Endothelial cell of umbilical vein (primary cell): ENCODE measurements around the gene LRRC23. TPM values are rescaled to one million over a fixed set of nuclear protein-coding genes. Genes with fewer than 3 reads are reported as not detected.
A peak's percentile ranks its signal among the peaks of the same experiment; 100 is the strongest.

Source experiments
- BruUV-seq: library from RNA; stranded (reverse); fragments of 400-500 nt; replicated peaks from 2 replicates; lab custom pipeline; 2021; lab: Mats Ljungman, UMichigan
- CTCF ChIA-PET: fragments of 300-600, 350-600 bp; sonication (Branson Sonifier 250); formaldehyde crosslinking; loops from one replicate; lab custom pipeline; 2021; ENCODE audit warnings: antibody characterized with exemption, inconsistent platforms; lab: Charles Lee
- POLR2A ChIA-PET: fragments of 300-600, 350-600 bp; sonication (Branson Sonifier 250); formaldehyde crosslinking; loops from one replicate; lab custom pipeline; 2021; ENCODE audit warnings: antibody characterized with exemption, inconsistent platforms; lab: Charles Lee
- DNase-seq: peaks from one replicate; pipeline ENCODE4 v3.0.0-alpha.2; 2011; ENCODE audit warnings: low read depth, low spot score
- FAIRE-seq: peaks from 2 replicates; lab custom pipeline; 2011; peaks lifted over from hg19 to GRCh38; lab: Jason Lieb, UNC
- H2AFZ ChIP-seq: 2 replicates; pipeline ENCODE4 v1.6.0; 2012; ENCODE audit warnings: low read depth, low read length, control low read depth, inconsistent platforms
- H3K27ac ChIP-seq: 2 replicates; pipeline ENCODE4 v1.5.1; 2011; ENCODE audit warnings: low read depth, mild to moderate bottlenecking, control low read depth, low read length, moderate library complexity; ENCODE audit not compliant: insufficient read depth
- H3K27me3 ChIP-seq, 2 experiments: 2 replicates each; pipeline versions ENCODE4 v1.6.0 to v1.6.1; 2011; ENCODE audit warnings: low read length in 2 of 2, mixed read lengths in 1 of 2; ENCODE audit not compliant: control insufficient read depth in 2 of 2, insufficient read depth in 2 of 2
- H3K36me3 ChIP-seq, 2 experiments: 2 replicates in 1 of 2; 3 replicates in 1 of 2; pipeline ENCODE4 v1.5.1; 2011; ENCODE audit warnings: low read length in 2 of 2, mild to moderate bottlenecking in 1 of 2, moderate library complexity in 1 of 2; ENCODE audit not compliant: control insufficient read depth in 2 of 2, insufficient read depth in 2 of 2; ENCODE audit errors: extremely low read depth in 1 of 2
- H3K4me1 ChIP-seq: 3 replicates; pipeline ENCODE4 v1.5.1; 2011; ENCODE audit warnings: mild to moderate bottlenecking, low read length; ENCODE audit not compliant: control insufficient read depth, insufficient read depth; ENCODE audit errors: extremely low read depth
- H3K4me2 ChIP-seq: 2 replicates; pipeline ENCODE4 v1.6.1; 2011; ENCODE audit warnings: low read length, control low read depth, mixed read lengths; ENCODE audit not compliant: insufficient read depth
- H3K4me3 ChIP-seq, 3 experiments: fragments of 200-600 bp in 1 of 3; sonication (generic), shearing (Covaris generic) in 1 of 3; replicated peaks in 1 of 3; 2 replicates each; pipeline ENCODE4 v1.5.1; 2011 to 2016; ENCODE audit warnings: control low read depth in 3 of 3, low read length in 3 of 3, mild to moderate bottlenecking in 2 of 3, inconsistent platforms in 1 of 3, low read depth in 1 of 3, moderate library complexity in 1 of 3; ENCODE audit not compliant: insufficient read depth in 1 of 3
- H3K79me2 ChIP-seq: 2 replicates; pipeline ENCODE4 v1.6.0; 2012; ENCODE audit warnings: low read length, inconsistent platforms; ENCODE audit not compliant: control insufficient read depth, insufficient read depth
- H3K9ac ChIP-seq: replicated peaks from 2 replicates; pipeline ENCODE3; 2011; ENCODE audit warnings: low read length, control low read depth; ENCODE audit not compliant: insufficient read depth; ENCODE audit errors: extremely low read depth
- H3K9me1 ChIP-seq: replicated peaks from 3 replicates; pipeline ENCODE4 v1.6.0; 2011; ENCODE audit warnings: mild to moderate bottlenecking, low read length; ENCODE audit not compliant: control insufficient read depth, insufficient read depth; ENCODE audit errors: extremely low read depth
- H3K9me3 ChIP-seq: replicated peaks from 2 replicates; pipeline ENCODE4 v1.5.1; 2012; ENCODE audit warnings: low read length, inconsistent platforms; ENCODE audit not compliant: control insufficient read depth, insufficient read depth
- H4K20me1 ChIP-seq: replicated peaks from 2 replicates; pipeline ENCODE3; 2011; ENCODE audit warnings: mild to moderate bottlenecking, low read length; ENCODE audit not compliant: control insufficient read depth, insufficient read depth; ENCODE audit errors: extremely low read depth
- EZH2 ChIP-seq: IDR thresholded peaks from 2 replicates; pipeline ENCODE4 v1.6.1; 2012; ENCODE audit warnings: borderline replicate concordance, low read depth, mild to moderate bottlenecking, moderate library complexity, low read length, inconsistent platforms; ENCODE audit not compliant: severe bottlenecking
- FOS ChIP-seq: IDR thresholded peaks from 2 replicates; pipeline ENCODE4 v1.6.1; 2011; ENCODE audit warnings: mild to moderate bottlenecking, low read length, moderate library complexity, borderline replicate concordance; ENCODE audit not compliant: insufficient read depth
- GATA2 ChIP-seq: IDR thresholded peaks from 2 replicates; pipeline ENCODE4 v1.7.0; 2011; ENCODE audit warnings: low read depth, mild to moderate bottlenecking, moderate library complexity, mixed read lengths, low read length; ENCODE audit not compliant: insufficient read length, insufficient read depth
- JUN ChIP-seq: IDR thresholded peaks from 2 replicates; pipeline ENCODE4 v1.6.1; 2011; ENCODE audit warnings: borderline replicate concordance, low read depth; ENCODE audit not compliant: insufficient read length, insufficient read depth
- MYC ChIP-seq: IDR thresholded peaks from one replicate; pipeline ENCODE4 v1.6.1; 2011; ENCODE audit warnings: mild to moderate bottlenecking, low read depth, low read length
- POLR2A ChIP-seq: IDR thresholded peaks from 2 replicates; pipeline ENCODE4 v1.6.1; 2012; ENCODE audit warnings: low read depth, mild to moderate bottlenecking, control low read depth, low read length
- POLR2AphosphoS5 ChIP-seq: IDR thresholded peaks from 2 replicates; pipeline ENCODE4 v1.6.1; 2012; ENCODE audit warnings: low read depth, mild to moderate bottlenecking, control low read depth, low read length, moderate library complexity; ENCODE audit not compliant: insufficient read depth
- dilution Hi-C: fragments of 300-500 bp; cut with MboI; formaldehyde crosslinking; loops from one replicate; pipeline ENCODE4 v1.15.0; 2019; ENCODE audit warnings: low sequenced_read_pairs; ENCODE audit not compliant: extremely low pct_ligation_motif_present
- intact Hi-C: fragments of 100-400 bp; cut with micrococcal nuclease; formaldehyde crosslinking; loops from one replicate; pipeline ENCODE4 v1.10.0; 2022
- polyA plus RNA-seq, 4 experiments: library from polyadenylated mRNA; depleted of rRNA in 3 of 4; stranded (reverse) in 3 of 4; unstranded in 1 of 4; fragments of >200 nt; gene quantifications; 2 replicates each; pipeline versions ENCODE4 v1.2.1 to v1.2.3, GENCODE V29; 2011 to 2012; ENCODE audit warnings: missing spikeins in 1 of 4
- total RNA-seq: library from RNA; stranded (reverse); gene quantifications from 2 replicates; pipeline ENCODE4 v1.2.3, GENCODE V29; 2021
- TF ChIP-seq, protein P1 (sequence below): IDR thresholded peaks from 2 replicates; pipeline ENCODE4 v1.6.1; 2011; ENCODE audit not compliant: insufficient read depth, insufficient read length
- TF ChIP-seq, protein P2 (sequence below), 2 donors: IDR thresholded peaks; 1 replicate in 1 of 2; 2 replicates in 1 of 2; pipeline ENCODE4 v1.5.1; 2011; ENCODE audit warnings: low read length in 2 of 2, mild to moderate bottlenecking in 2 of 2, moderate library complexity in 2 of 2, control low read depth in 1 of 2, inconsistent platforms in 1 of 2, low read depth in 1 of 2; ENCODE audit not compliant: insufficient read depth in 1 of 2; ENCODE audit errors: extremely low read depth in 1 of 2

Gene LRRC23
- total and polyA plus RNA-seq, 2 donors (not counting 3 experiments of a cell fraction or from before 2014, with no cell fraction given): 3.1 to 3.5 TPM

DNA sequence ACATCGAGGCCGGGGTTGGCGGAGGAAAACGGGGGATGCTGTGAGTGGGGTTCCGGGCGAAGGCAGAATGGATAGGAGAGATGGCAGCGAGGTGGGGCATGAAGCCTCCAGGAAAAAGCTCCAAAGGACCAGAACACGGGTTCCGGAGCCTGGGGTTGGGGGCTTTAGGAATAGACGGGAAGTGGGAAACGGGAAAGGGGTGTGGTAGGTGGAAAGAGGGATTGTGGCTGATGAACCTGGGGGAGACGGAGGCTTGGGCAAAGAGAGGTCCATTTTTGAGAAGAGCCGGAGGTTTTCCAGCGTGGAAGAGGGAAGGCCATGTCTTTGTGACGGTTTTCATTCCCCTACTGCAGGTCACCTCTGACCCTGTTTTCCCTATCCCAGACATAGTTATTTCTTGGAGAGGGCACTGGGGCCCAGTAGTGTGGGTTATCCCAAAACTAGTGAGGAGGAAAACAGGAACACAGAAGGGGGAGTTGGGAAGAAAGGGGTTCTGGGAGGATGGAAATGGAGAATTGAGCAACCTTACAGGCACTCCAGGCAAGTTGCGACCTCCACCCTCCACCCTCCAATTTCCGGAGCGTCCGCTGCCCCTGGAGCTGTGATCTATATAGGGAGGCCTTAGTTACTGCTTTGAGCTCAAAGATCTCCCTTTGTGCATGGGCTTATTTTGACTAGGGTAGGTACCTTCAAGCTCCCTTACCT lies 24.2 kb downstream of the LRRC23 start:
- CTCF ChIA-PET: interaction anchor here (1.1 to 2.0 kb wide), 4 partner anchors 9 to 56 kb away, joined by 3 to 11 read pairs (median 4); partner anchors contain the start of genes C12orf57, RNU7-1 and SPSB2
- Histone ChIP-seq H3K4me2 (peak overlapping the region; percentile 87), H2AFZ (no peak overlapping the region), H3K9ac (peak overlapping the region; percentile 75), H3K27ac (peak overlapping the region; percentile 52), H3K4me1 (peaks cover 60% of the 10 kb centered on the region), H3K79me2 (peaks cover 63% of the 10 kb centered on the region), H3K9me3 (no peaks in the 10 kb centered on the region), H3K27me3 (no peaks in the 10 kb centered on the region), H3K9me1 (no peaks in the 10 kb centered on the region), H3K36me3 (peaks cover 0 to 2% of the 10 kb centered on the region in 2 experiments), H4K20me1 (peaks cover 8% of the 10 kb centered on the region), H3K4me3 (peak overlapping the region; percentile 88 to 92 (median 90))
- dilution Hi-C loops (no loop called here), intact Hi-C loops (no loop called here)
- TF ChIP-seq FOS: no peak
- TF ChIP-seq POLR2A: no peak
- no peak for TF ChIP-seq JUN
- no peak for TF ChIP-seq GATA2
- no peak for TF ChIP-seq MYC
- TF ChIP-seq, protein P1, sequence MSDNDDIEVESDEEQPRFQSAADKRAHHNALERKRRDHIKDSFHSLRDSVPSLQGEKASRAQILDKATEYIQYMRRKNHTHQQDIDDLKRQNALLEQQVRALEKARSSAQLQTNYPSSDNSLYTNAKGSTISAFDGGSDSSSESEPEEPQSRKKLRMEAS: no peak
- TF ChIP-seq, protein P2, sequence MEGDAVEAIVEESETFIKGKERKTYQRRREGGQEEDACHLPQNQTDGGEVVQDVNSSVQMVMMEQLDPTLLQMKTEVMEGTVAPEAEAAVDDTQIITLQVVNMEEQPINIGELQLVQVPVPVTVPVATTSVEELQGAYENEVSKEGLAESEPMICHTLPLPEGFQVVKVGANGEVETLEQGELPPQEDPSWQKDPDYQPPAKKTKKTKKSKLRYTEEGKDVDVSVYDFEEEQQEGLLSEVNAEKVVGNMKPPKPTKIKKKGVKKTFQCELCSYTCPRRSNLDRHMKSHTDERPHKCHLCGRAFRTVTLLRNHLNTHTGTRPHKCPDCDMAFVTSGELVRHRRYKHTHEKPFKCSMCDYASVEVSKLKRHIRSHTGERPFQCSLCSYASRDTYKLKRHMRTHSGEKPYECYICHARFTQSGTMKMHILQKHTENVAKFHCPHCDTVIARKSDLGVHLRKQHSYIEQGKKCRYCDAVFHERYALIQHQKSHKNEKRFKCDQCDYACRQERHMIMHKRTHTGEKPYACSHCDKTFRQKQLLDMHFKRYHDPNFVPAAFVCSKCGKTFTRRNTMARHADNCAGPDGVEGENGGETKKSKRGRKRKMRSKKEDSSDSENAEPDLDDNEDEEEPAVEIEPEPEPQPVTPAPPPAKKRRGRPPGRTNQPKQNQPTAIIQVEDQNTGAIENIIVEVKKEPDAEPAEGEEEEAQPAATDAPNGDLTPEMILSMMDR (IDR thresholded peaks at IDR 0.05; ENCODE audit: extremely low read depth in 1 of 2, insufficient read depth in 1 of 2, low read depth in 1 of 2, low read length in 2 of 2): no peak
- no peak for TF ChIP-seq POLR2AphosphoS5
- no peak for TF ChIP-seq EZH2
- FAIRE-seq: peak; percentile 58
- POLR2A ChIA-PET: interaction anchor here (1.2 kb wide), 1 partner anchor 9 kb away, joined by 4 read pairs; no protein-coding TSS in a partner anchor
- DNase-seq: no peak
- no TSS peak for BruUV-seq
